Renal cortex interstitium (tissue), 11 donors: ENCODE data around the gene TLE4. TPM values are rescaled to one million over a fixed set of nuclear protein-coding genes. Genes with fewer than 3 reads are reported as not detected.
"Not testable (repeated sequence)": the region's sequence is repeated elsewhere in the genome, so short reads cannot be mapped to it uniquely, and the experiment has no call there.

ENCODE experiments used
- DNase-seq, 11 donors: peaks; one replicate each; pipeline ENCODE4 v3.0.0-alpha.2; 2013; ENCODE audit warnings: low read depth in 9 of 11, low spot score in 4 of 11; ENCODE audit errors: extremely low read depth in 1 of 11
- polyA plus RNA-seq, 3 donors: library from polyadenylated mRNA; unstranded; fragments of 120-200 nt; gene quantifications; one replicate each; pipeline ENCODE4 v1.2.1, GENCODE V29; 2013; ENCODE audit not compliant: insufficient read length in 3 of 3

The TLE4 gene
- polyA plus RNA-seq, 3 donors = 58.3 to 77.3 (median 67.1) TPM

DNA sequence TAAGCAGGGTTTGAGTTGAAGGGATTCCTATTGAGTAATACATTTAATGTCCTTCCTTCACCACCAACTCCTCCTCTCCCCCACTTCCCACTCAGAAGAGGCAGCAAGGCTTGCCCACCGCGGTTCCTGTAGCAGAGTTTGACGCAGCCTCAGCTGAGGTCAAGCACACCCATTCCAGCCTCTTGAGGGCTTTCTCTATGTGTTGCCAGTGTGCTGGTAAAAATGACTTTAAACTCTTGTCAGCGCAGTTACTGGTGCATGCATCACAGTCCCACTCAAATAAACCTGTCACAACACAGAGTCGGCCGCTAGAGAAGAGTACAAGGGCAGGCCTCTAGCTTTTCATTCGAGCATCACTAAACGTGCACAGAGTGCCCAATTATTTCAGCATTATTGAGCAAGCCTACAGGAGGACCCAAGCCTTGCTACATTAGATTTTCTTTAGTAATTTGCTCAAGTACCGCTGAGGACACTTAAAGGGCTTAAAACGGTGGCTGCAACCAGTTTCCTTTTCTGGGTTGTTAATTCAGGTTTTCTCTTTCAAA lies 79.6 kb downstream of the TLE4 start:
- DNase-seq = peak in 2 of 11 donors; percentile 16 to 34

DNA sequence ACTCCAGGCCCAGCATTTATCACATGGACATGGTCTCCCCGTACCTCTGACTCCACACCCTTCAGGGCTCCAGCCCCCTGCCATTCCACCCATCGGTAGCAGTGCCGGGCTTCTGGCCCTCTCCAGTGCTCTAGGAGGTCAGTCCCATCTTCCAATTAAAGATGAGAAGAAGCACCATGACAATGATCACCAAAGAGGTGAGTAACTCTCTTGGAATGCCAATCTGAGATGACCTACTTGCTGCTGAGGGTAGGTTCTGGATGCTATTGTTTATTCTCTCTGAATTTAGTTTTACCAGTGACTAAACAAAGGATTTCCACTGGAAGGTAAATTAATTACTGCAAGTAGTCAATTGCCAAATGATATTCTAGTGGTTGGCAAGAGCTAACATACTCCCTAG lies 80.8 kb downstream of the TLE4 start:
- DNase-seq = no peak

DNA sequence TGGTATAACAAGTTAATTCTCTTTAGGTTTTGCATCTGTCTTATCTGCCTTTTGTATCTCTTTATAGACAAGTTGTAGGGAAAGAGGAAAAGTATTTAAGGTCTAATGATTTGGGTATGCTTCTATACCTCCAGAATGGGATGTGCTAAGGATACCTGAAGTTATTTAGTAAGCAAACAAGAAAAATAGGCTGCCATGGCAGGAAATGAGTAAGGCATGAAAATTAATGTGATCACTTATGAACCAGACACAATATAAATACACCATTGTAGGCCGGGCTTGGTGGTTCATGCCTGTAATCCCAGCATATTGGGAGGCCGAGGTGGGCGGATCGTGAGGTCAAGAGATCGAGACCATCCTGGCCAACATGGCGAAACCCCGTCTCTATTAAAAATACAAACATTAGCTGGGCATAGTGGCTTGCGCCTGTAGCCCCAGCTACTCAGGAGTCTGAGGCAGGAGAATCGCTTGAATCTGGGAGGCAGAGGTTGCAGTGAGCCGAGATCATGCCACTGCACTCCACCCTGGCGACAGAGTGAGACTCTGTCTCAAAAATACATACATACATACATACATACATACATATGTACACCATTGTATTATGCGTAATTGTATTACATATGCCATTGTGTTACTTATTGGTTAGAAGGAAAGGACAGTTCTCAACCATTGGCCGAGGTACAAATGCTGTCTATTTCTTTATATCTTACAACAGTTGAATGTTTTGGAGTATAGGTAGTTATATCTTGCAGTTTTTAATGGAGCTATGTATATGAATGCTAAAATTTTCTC lies 83.0 kb downstream of the TLE4 start:
- not testable (repeated sequence) for DNase-seq

DNA sequence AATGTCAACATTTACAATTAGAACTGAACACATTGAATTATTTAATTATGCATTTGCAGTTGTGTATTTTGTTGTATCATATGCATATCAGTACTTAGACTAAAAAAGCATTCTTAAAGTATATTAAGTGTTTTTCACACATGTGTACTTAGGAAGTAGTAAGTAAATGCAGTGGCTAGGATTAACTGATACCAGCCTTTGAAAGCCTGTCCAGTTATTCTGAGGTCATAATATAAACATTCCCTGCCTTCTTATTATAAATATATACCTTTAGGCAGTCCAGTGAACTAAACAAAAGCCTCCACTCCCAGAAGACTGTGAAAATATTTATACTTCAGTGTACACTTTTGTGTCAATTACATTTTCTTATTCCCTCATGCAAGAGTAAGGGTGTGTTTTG lies 83.8 kb downstream of the TLE4 start:
- no peak for DNase-seq

DNA sequence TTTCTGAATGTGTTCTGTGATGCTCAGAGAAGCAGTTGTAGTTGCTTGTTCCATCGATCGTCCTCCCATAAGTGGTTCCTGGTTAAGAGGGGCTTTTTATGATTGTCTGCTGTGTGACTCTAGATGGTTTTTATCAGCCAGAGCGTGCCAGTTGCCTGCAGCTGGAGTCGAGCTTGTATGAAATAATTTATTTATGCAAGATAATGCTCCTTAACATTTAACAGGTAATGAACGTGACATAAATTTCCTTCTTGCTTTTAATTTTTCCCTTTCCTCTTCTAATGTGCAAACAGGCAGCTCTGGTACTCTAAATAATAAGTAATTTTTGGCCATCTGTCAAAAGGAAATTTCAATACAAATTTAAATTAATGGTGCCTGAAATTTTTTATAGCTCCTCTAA lies 84.4 kb downstream of the TLE4 start:
- no peak for DNase-seq

DNA sequence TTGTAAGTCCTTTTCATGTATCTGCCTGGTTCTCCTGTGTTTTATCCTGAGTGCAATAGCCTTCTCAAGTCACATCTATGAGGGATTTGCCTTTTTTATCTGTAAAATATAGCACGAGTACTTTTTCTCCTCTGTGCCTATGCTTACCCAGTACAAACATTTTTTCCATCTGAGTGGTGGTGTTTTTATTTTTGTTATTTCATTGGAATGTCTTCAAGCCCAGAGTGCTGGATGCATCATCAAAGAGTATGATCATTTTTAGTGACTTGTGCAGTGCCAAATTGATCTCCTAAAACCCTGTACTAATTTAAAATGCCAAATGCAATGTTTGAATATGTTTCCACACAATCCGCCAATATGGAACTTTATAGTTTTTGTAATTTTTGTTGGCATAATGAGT lies 86.1 kb downstream of the TLE4 start:
- DNase-seq = no peak

DNA sequence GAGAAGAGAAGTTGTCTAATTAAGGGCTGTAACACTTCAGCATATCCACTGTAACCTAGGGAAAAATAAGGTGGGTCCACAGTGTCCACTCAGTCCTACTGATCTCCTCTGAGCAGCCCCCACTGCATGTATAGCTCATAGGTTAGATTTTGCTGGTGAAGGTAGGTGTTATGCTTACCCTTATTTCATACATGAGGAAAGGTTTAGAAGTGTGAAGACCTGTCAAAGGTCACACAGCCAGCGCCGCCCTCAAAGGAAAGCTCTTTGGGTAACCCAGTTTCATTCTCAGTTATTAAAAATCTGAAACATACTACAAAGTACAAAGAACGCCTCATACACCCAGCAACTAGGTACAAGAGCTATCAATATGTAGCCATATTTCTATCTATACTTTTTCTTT lies 87.2 kb downstream of the TLE4 start:
- DNase-seq = no peak

DNA sequence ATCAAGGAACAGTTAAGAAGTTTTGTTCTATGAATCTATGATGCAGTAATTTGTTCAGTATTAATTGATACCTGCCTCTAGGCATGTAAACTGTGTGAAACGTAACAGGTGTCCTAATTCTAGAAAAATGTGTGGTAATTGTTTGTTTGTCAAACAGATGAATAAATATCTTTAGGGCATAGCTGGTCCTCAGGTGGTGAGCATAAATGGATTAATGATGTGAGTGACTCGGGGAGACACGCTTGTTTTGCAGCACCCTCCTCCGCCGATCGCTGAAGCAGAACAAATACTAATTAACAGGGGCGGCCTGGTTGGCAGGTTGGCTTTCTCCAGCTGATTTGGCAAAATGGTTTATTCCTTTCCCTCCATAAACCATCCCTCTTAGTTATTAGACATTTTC lies 88.8 kb downstream of the TLE4 start:
- no peak for DNase-seq

DNA sequence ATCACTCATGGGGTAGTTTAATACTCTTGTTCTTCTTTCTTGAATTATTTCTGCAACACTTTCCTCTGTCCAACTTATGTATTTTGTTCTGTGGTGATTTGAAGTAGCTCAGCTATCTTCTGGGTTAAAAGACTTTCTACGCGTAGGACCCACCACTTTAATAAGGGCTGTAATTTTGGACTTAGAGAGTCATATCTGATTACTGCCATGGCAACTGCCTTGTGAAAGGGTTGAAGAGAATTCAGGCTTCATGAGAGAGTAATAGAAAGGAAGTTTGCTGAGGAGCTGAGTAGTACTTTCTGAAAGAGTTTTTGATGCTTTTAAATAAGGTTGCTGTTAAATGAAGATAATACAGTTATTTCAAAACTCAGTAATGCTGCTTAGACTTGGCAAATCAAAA lies 89.5 kb downstream of the TLE4 start:
- no peak for DNase-seq

DNA sequence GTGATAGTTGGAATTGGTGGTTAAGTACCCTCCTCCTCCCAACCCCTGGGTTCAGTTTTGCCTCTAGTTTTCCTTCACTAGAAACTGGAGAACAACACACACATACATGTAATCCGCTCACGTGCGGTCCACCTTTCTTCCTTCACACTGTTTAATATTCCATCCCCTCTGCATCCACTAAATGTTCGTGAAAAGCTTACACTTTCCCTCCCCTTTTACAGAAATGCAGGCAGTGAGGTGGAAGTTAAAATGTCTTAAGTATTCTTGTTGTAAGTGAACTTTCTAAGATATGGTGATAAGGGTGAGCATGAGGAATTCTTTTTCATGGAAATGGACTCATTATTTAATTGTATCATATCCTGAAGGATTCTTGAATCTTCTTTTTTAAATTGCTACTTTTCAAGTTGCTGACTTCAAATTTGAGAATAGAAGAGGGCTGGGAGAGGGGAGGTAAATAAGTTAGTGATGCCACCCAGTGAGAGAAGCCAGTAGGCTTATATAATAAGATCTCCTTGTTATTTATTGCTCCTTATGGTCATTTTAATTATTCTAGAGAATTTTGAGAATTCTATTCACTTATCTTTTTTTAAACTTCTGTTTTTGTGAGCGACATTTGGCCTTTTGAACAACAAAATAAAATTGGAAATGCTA lies 90.2 kb downstream of the TLE4 start:
- no peak for DNase-seq

DNA sequence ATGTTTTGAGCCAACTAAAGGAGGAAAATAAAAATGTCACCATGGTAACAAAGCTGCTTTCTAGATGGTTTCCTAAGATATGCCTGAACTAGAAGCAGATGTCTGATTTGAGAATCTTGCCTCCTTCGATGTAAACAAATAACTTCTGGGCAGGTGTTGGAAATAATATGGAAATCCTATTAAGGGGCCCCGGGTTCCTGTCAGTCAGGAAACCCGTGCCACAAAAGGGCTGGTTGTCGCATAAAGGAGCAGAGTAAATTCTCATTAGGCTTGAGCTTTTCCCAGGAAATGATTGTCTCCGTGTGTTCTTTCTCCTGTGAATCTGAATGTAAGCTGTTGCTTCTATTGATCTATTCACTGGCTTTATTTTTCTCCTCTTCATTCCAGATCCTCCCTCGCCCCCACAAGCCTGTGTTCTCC lies 90.8 kb downstream of the TLE4 start:
- peak in 3 of 11 donors; percentile 40 to 46 (median 41) for DNase-seq

DNA sequence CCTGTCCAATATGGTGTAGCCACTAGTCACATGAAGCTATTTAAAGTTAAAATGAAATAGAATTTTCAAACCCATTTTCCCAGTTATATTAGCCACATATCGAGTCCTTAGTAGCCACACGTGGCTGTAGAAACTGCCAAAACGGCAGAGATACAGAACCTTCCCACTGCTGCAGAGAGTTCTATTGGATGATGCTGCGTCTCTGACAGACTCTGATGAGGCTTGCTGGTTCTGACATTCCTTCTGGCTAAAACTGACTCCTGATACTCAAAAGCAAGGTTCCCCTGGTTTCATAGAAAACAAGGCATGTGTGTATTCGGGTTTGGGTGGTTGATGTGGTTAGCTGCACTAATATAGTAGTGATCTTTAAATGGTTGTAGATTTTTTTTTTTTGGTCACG lies 91.5 kb downstream of the TLE4 start:
- DNase-seq = no peak

DNA sequence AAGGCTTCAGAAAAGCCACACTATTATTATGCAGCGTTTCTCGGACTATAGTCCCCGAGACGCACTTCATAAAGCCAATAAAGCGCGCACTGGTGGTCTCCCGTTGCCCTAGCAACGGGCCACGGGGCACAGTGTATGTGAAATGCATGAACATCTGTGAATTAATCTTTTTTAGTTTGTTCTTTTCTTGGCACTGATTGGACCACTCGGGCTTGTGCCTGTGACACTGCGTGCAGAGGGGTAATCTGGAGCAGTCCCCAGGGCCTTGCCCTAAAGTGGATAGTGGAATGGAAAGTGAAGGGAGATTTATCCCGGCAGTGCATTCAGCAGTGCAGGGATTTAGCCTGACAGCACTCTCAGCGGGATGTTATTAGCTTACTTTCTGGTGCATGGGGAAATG lies 92.1 kb downstream of the TLE4 start:
- no peak for DNase-seq

DNA sequence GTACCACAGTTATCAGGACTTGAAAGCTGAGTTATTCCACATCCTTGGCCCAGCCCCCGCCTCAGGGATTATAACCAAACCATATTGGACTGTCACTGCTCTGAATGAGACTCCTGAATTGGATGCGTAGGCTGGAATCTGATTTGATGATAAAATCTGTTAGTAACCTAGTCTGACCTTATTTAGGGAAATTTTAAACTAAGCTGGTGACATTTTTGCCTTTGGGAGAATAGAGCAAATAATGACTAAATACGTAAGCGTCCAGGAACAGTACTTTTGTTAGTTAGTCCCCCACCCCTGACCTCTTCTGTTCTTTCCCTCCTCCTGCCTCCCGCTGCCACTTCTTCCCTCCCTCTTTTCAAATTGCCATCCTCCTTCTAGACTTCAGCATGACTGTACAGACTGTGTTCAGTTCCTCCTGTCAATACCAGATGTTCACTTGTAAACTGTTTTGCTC lies 92.6 kb downstream of the TLE4 start:
- no peak for DNase-seq

DNA sequence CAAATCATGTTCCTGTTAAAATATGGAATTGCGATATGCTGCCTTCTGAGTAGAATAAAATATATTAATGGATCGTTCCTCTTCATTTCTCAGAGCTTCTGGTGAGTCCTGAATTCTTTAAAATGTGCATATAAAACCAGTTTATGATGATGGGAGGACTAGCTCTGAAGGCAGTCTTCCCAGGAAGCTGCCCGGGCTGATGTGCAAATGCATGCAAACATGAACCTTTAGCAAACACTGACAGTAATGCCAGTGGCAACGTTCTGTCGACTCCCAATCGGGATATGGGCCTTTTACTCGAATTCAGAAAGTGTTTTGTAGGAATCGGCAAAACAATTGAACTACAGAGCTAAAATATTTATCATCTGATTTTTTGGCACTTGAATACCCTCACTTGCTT lies 93.6 kb downstream of the TLE4 start:
- DNase-seq = no peak

DNA sequence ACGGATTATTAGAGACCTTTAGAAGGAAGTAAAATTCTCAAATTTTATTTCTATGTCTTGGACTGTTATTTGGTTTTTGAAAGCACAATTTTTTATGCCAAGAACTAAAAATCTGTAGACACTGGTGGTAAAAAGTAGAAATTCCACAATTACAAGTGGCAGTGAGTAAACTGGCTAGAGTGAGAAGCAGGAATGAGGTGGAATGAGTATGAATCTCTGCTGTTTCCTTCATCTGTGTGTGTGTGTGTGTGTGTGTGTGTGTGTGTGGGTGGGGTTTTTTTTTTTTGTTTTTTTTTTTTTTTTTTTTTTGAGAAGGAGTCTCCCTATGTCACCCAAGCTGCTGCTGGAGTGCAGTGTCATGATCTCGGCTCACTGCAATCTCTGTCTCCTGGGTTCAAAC lies 94.2 kb downstream of the TLE4 start:
- no peak for DNase-seq

DNA sequence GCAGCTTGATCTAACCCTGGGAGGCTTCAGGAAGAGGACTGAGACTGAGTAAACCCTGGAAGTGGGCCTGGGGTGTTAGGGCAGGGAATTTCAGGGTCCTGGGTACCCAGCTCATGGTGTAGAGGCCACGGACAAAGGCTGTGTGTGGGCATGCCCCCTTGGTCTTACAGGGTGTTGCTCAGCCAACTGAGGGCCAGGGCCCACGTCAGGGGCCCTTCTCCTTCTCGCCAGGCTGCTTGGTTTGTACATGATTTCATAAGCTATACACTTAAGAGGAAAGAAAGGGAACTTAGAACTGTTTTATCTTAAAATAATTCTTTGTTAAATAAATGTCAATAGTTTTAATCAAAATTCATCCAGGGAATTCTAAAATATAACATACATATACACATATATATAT lies 95.4 kb downstream of the TLE4 start:
- DNase-seq = no peak

DNA sequence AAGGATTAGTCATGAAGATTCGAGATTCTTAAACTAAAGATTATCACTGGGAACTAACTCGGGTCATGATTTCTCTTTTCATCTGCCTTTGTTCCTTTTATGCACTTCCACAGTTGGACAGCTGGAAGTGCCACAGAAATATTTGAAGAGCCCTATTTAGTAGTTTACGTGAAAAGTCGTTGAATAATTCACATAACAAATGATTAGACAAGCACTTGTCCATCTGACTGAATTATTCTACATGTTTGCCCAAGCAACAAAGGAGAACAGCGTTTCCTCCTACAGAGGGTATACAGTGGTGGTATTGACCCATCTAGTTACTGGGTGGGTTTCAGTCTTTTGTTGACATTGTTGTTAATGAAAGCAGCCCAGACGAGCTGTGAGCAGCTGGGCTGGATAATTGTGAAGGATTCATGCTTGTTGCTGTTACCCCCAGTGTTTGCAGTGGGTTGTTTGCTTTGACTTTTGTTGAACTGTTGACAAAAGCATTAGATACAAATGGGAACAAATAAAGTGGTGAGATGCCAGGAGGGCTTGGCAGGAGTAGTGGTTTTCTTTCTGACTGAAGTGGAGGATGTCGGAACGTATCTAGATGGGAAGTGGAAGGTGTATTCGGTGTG lies 96.2 kb downstream of the TLE4 start:
- no peak for DNase-seq

DNA sequence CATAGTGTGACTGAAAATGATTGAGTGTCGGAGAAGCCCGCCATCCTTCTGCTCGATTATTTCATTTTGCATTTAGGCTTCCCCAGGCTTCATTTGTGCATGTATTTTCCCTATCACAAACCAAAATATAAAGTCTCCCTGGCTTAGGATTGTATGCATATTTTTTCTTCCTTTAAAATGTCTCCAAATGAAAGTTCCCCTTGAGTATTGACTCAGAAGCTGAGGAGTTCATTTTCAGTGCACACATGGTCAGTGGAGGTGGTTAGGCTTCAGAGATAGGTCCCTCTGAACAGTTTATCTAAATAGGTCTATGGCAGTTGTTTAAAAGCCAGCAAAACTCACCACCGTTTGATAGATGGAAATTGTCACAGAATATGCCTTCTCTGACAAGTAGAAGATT lies 97.2 kb downstream of the TLE4 start:
- DNase-seq = no peak
